Gastrocnemius medialis (tissue), 4 donors: Measurements from ENCODE around the gene EN2. TPM values are rescaled to one million over a fixed set of nuclear protein-coding genes. Genes with fewer than 3 reads are reported as not detected.

Experiments used
- ATAC-seq, 2 donors: fragments of 150-250 bp; one replicate each; pipeline ENCODE4 v1.9.1; 2016
- DNase-seq, 2 donors: peaks; one replicate each; pipeline ENCODE4 v3.0.0-alpha.2; 2019
- H3K27ac ChIP-seq, 4 donors: fragments of 200-600 bp; sonication (generic); 1 replicate in 1 of 4; 2 replicates in 3 of 4; pipeline ENCODE4 v1.5.1; 2016 to 2018; ENCODE audit warnings: mild to moderate bottlenecking in 2 of 4, moderate library complexity in 1 of 4
- H3K27me3 ChIP-seq, 3 donors: fragments of 200-600 bp; sonication (generic) in 2 of 3; 1 replicate in 1 of 3; 2 replicates in 2 of 3; pipeline versions ENCODE4 v1.5.1 to v1.6.0; 2016 to 2019; ENCODE audit warnings: mild to moderate bottlenecking in 1 of 3, moderate library complexity in 1 of 3
- H3K36me3 ChIP-seq, 2 donors: fragments of 200-600 bp; sonication (generic) in 1 of 2; one replicate each; pipeline ENCODE4 v1.5.1; 2017 to 2018
- H3K4me1 ChIP-seq, 2 donors: fragments of 200-600 bp; sonication (generic) in 1 of 2; one replicate each; pipeline ENCODE4 v1.5.1; 2016 to 2017; ENCODE audit warnings: mild to moderate bottlenecking in 2 of 2
- H3K4me3 ChIP-seq, 4 donors: fragments of 200-600 bp; sonication (generic) in 3 of 4; 1 replicate in 1 of 4; 2 replicates in 3 of 4; pipeline ENCODE4 v1.5.1; 2016 to 2019; ENCODE audit warnings: mild to moderate bottlenecking in 2 of 4
- H3K9me3 ChIP-seq, 3 donors: fragments of 200-600 bp; sonication (generic) in 2 of 3; 1 replicate in 1 of 3; 2 replicates in 2 of 3; pipeline ENCODE4 v1.5.1; 2016 to 2019
- CTCF ChIP-seq, 5 experiments: fragments of 450-650 bp in 3 of 5; fragments of 200-600 bp in 2 of 5; sonication (generic) in 2 of 5; IDR thresholded peaks in 4 of 5; conservative IDR thresholded peaks in 1 of 5; 1 replicate in 4 of 5; 2 replicates in 1 of 5; pipeline ENCODE4 v1.5.1; 2016 to 2019; ENCODE audit warnings: antibody characterized with exemption in 5 of 5, mild to moderate bottlenecking in 3 of 5, moderate library complexity in 3 of 5
- POLR2A ChIP-seq, 2 donors: fragments of 450-650 bp; IDR thresholded peaks; one replicate each; pipeline ENCODE4 v1.6.1; 2017; ENCODE audit warnings: antibody characterized with exemption in 2 of 2, mild to moderate bottlenecking in 2 of 2, moderate library complexity in 2 of 2
- in situ Hi-C, 4 donors: fragments of 200-750 bp; cut with MboI; loops; one replicate each; pipeline versions ENCODE4 v1.15.0 to v1.8.0; 2017; ENCODE audit warnings: low sequenced_read_pairs in 4 of 4
- intact Hi-C: fragments of 100-400 bp; cut with DNase I; formaldehyde crosslinking; loops from one replicate; pipeline ENCODE4 v1.15.1; 2023; ENCODE audit warnings: low total_unique reads
- total RNA-seq, 4 donors: library from RNA; depleted of rRNA; stranded (reverse); fragments of >200 nt; gene quantifications; one replicate each; pipeline versions ENCODE4 v1.1.0 to v1.2.3, GENCODE V29; 2016

Gene EN2
- total RNA-seq, 4 donors from 2014 or later = 0.31 to 1.2 (median 0.65) TPM

DNA sequence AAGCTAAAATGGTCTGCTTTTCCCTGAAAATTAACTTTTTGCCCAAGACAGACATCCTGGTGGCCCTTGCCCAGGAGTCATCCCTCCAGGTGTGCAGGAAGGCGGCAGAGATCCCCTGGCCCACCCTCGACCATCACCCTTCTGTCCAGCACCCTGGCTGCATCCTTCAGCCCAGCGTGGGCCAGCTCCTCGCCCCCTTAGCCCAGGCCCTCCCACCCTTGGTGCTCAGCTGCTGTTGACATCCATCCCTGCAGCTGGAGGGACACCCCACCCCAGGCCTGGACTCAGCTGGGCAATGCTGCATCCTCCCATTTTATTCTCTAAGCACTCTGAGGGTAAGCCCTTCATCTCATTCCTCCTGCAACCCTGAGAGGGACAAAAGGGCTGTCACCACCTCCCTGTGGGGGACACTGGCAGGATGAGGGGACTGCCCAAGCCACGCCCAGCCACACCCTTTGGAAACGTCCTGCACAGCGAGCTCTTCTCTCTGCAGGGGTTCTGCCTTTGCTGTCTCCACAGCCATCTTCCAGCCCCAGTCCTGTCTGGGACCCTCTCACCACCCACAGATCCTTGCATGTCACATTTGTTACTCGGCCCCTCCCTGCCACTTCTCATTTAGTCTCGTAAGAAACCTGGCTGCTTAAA lies 30.7 kb downstream of the EN2 start:
- DNase-seq (no peak), ATAC-seq (no peak)
- Histone ChIP-seq H3K36me3 (no peaks in the 10 kb centered on the region), H3K4me3 (no peak overlapping the region), H3K9me3 (no peaks in the 10 kb centered on the region), H3K27ac (no peak overlapping the region), H3K4me1 (no peaks in the 10 kb centered on the region), H3K27me3 (peaks cover 15 to 30% (median 27%) of the 10 kb centered on the region in 3 donors)
- intact Hi-C loops (no loop called here), in situ Hi-C loops (no loop called here)
- TF ChIP-seq POLR2A (IDR thresholded peaks at IDR 0.05) = no peak
- no peak for TF ChIP-seq CTCF (IDR thresholded peaks at IDR 0.05 in 4 of 5, conservative IDR thresholded peaks at IDR 0.05 in 1 of 5)

DNA sequence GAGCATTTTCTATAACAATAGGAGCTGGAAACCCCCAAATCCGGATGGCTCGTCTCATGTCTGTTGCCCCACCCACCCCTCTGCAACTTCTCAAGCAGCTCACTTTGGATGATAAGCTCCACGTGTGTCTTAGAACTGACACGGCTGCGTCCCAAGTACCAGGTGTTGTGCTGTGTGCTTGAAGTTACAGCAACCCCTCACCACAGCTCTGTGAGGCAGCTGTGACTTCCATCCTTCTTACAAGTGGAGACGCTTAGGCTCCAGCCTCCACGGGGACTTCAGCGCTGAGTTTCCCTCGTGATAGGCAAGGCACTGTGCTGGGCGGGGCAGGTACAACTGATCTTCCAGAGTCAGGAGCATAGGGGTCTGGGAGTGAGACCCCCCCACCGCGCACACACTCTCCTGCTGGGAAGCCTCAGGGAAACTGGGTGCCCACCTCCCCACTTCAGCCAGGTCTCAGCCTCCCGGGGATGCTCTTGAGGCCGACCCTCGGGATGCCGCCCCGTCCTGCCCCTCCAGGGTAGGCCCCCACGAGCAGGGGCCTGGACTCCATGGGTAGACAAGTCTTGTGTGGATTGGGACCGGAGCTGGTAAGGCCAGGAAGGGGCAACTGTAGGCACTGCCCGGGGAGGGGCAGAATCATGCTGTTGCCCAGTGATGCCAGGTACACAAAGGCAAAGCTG lies 31.4 kb downstream of the EN2 start:
- in situ Hi-C loops (no loop called here), intact Hi-C loops (no loop called here)
- TF ChIP-seq POLR2A (IDR thresholded peaks at IDR 0.05) (no peak), CTCF (IDR thresholded peaks at IDR 0.05 in 4 of 5, conservative IDR thresholded peaks at IDR 0.05 in 1 of 5) (no peak)
- no peak for ATAC-seq
- no peak overlapping the region for H3K27ac ChIP-seq
- H3K4me1 ChIP-seq = no peaks in the 10 kb centered on the region
- H3K9me3 ChIP-seq = no peaks in the 10 kb centered on the region
- H3K4me3 ChIP-seq = no peak overlapping the region
- no peaks in the 10 kb centered on the region for H3K36me3 ChIP-seq
- peaks cover 8 to 29% (median 25%) of the 10 kb centered on the region in 3 donors for H3K27me3 ChIP-seq
- DNase-seq = no peak

GRCh38 chr7:155489862-155490696 lies 32.1 kb downstream of the EN2 start:
- H3K36me3 ChIP-seq = no peaks in the 10 kb centered on the region

More at GRCh38 chr7:155489862-155490696, 32.1 kb downstream of the EN2 start:
- DNase-seq = no peak
- in situ Hi-C loops (no loop called here), intact Hi-C loops (no loop called here)
- ATAC-seq = no peak
- no peaks in the 10 kb centered on the region for H3K4me1 ChIP-seq
- no peak overlapping the region for H3K27ac ChIP-seq
- no peaks in the 10 kb centered on the region for H3K9me3 ChIP-seq
- H3K4me3 ChIP-seq = peak overlapping the region; percentile 22 to 47 (median 44)
- peaks cover 7 to 24% (median 19%) of the 10 kb centered on the region in 3 donors for H3K27me3 ChIP-seq
- TF ChIP-seq POLR2A (IDR thresholded peaks at IDR 0.05) (no peak), CTCF (IDR thresholded peaks at IDR 0.05 in 4 of 5, conservative IDR thresholded peaks at IDR 0.05 in 1 of 5) (no peak)
